RKO (cell line): ENCODE data around the gene EHD4.

Source experiments
- DNase-seq: peaks from one replicate; pipeline ENCODE4 v3.0.0-alpha.2; 2016; ENCODE audit warnings: low spot score

The EHD4 gene

GRCh38 chr15:41957021-41957897 is 15.1 kb downstream of the EHD4 start:
- DNase-seq: no peak

GRCh38 chr15:41955807-41956525 is 16.4 kb downstream of the EHD4 start:
- no peak for DNase-seq

GRCh38 chr15:41955100-41955499 is 17.3 kb downstream of the EHD4 start:
- no peak for DNase-seq

- DNase-seq: no peak
These were observed 18.3 kb downstream of the EHD4 start for GRCh38 chr15:41954036-41954435.

GRCh38 chr15:41952013-41952563 is 20.3 kb downstream of the EHD4 start:
- DNase-seq: no peak

- no peak for DNase-seq
These were observed 20.8 kb downstream of the EHD4 start for GRCh38 chr15:41951571-41951970.

- no peak for DNase-seq
These were observed 21.9 kb downstream of the EHD4 start for GRCh38 chr15:41950489-41950888.

GRCh38 chr15:41950127-41950483 is 22.3 kb downstream of the EHD4 start:
- no peak for DNase-seq

GRCh38 chr15:41949401-41950126 is 22.8 kb downstream of the EHD4 start:
- DNase-seq: no peak

- no peak for DNase-seq
These were observed 23.9 kb downstream of the EHD4 start for GRCh38 chr15:41948490-41948889.

GRCh38 chr15:41946970-41947369 is 25.4 kb downstream of the EHD4 start:
- no peak for DNase-seq

GRCh38 chr15:41945731-41946130 is 26.6 kb downstream of the EHD4 start:
- no peak for DNase-seq

- DNase-seq: no peak
These were observed 27.1 kb downstream of the EHD4 start for GRCh38 chr15:41945221-41945620.

GRCh38 chr15:41944313-41944940 is 27.9 kb downstream of the EHD4 start:
- DNase-seq: peak; percentile 83

- no peak for DNase-seq
These were observed 28.6 kb downstream of the EHD4 start for GRCh38 chr15:41943543-41944312.

GRCh38 chr15:41942886-41943285 is 29.5 kb downstream of the EHD4 start:
- no peak for DNase-seq

- no peak for DNase-seq
These were observed 30.5 kb downstream of the EHD4 start for GRCh38 chr15:41941644-41942415.

GRCh38 chr15:41940441-41940857 is 31.9 kb downstream of the EHD4 start:
- DNase-seq: peak; percentile 92

GRCh38 chr15:41939986-41940385 is 32.4 kb downstream of the EHD4 start:
- DNase-seq: no peak

- DNase-seq: no peak
These were observed 34.8 kb downstream of the EHD4 start for GRCh38 chr15:41937568-41937923.
